GM18507 (cell line): ENCODE results near the gene NEMP2.

Experiments
- DNase-seq: peaks from one replicate; pipeline ENCODE4 v3.0.0; 2011; ENCODE audit warnings: low read depth; ENCODE audit not compliant: insufficient read length; ENCODE audit errors: extremely low spot score
- FAIRE-seq: peaks from 2 replicates; lab custom pipeline; 2011; peaks lifted over from hg19 to GRCh38; lab: Jason Lieb, UNC

Gene NEMP2, protein sequence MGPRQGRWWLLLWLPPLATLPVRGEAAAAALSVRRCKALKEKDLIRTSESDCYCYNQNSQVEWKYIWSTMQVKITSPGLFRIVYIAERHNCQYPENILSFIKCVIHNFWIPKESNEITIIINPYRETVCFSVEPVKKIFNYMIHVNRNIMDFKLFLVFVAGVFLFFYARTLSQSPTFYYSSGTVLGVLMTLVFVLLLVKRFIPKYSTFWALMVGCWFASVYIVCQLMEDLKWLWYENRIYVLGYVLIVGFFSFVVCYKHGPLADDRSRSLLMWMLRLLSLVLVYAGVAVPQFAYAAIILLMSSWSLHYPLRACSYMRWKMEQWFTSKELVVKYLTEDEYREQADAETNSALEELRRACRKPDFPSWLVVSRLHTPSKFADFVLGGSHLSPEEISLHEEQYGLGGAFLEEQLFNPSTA

DNA sequence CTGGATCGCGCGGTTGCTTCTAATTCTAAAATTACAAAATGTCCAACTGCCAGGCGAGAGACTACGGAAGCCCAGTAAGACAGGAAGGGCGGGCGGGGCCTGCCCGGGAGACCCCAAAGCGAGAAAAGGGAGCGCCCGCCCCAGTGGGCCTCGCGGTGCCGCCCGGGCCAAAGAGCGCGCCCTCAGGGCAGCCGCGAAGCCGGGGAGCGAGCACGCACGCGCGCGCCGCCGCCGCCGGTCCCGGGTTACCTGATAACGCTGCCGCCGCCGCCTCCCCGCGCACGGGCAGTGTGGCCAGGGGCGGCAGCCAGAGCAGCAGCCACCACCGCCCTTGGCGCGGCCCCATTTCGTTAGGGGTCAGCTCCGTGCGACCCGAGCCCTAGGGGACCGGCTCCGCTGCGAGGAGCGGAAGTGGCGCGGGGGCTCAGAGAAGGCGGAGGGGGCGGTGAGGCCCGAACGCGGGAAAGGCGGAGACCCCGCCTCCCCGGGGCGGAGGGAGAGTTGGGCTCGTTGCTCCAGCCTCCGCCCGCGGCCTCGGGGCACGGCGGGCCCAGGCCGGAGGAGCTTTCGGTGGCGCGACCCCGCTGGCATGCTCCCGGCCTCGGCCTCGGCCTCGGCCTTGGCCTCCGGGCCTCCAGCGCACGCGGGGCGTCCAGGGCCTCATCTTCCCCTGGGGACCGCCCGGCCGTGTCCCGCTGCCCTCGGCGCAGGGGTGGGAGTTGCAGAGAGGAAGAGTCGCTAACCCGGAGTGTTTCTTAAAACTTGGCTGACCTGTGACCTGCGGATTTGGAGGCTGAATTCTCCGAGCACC, at the start of gene NEMP2:
Gene NEMP2 (minus strand): TSS at position 413 of the 811 bp plus-strand sequence. CDS start 67 bp downstream, at position 346.
- FAIRE-seq (peak; percentile 78), DNase-seq (peak; percentile 51)

DNA sequence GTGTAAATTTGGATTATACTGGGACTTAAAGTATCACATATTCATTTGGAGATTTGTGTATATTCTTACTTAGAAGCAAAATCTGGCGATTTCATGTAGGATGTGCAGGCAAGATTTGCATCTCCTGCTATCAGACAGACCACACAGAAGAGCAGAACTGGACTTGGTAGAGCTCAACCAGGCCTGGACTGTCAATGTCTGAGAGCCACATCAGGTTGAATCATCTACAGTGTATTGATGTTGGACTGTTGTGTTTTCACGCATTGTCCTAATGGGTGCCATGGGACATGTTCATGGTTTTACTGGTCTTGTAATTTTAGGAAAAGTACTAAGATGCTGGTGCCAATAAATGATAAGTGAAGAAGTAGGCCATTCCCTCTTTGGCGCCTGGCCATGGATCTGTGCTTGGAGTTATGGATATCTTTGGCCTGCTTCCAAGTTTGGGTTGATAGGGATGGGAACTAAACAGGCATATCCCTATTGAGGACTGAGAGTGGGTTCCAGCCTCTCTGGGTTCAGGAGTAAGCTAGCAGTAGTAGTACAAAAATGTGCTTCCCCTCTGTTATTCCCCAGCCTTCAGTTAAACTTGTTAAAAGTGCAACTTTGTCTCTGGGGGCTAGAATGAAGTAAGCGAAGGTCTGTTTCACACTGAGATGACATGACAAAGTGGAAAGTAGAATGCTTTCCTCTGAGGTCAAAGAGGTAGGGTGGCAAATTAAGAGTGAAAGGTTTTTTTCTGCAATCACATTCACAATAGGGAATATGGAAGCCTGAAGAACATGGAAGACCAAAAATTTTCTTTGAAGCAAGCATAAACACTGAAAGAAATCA, 49.2 kb upstream of the NEMP2 start:
- FAIRE-seq, result peak; percentile 26

DNA sequence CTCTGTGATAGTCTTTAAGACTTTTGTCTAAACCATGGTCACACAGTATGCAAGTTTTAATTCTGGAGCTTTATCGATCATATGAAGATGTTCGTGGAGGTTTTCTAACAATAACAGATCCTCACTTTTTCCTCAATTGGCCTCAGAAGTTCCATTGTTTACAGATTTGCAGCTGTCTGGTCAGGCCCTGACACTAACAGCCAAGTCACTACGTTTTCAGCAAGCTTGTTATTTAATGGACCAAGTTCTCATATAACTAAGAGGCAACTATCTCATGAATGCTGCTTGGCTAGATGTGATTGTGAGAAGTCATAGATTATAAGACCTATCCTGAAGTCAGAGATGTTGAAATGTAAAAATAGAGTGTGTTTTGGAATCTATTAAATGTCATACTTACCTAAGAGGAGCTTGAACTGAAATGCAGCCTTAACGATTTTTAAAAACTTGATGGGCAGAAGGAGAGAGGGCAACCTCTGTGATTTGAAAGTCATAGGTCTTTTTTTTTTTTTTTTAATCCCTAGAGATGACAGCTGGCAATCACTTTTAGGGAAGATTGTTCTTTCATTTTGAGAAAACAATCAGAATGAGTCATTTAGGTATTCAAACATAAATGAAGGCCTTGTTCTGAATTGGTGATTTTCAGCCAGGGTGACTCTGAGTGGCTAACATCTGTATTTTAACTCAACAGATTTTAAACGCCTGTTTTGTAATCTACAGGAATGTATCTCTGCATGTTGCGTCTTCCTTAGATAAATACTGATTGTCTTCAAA, 48.4 kb upstream of the NEMP2 start:
- no peak for DNase-seq
- peak; percentile 66 for FAIRE-seq

More for the DNA sequence above, 49.2 kb upstream of the NEMP2 start:
- DNase-seq, result no peak

DNA sequence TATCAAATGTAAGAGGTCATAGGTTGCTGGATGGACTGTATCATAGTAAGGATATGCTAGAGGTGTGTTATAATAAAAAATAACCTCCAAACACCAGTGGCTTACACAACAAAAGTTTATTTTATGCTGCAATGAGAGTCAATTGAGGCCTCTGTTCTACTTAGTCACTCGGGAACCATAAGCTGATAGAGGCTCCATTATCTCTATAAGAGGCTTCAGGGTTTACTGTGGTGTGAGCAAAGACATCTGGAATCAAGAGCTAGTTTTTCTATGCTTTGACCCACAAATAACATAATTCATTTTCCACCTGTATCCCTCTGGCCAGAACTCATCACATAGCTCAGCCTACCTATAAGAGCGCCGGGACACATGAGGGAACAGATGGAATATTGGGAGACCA, 47.5 kb upstream of the NEMP2 start:
- FAIRE-seq (no peak), DNase-seq (no peak)

DNA sequence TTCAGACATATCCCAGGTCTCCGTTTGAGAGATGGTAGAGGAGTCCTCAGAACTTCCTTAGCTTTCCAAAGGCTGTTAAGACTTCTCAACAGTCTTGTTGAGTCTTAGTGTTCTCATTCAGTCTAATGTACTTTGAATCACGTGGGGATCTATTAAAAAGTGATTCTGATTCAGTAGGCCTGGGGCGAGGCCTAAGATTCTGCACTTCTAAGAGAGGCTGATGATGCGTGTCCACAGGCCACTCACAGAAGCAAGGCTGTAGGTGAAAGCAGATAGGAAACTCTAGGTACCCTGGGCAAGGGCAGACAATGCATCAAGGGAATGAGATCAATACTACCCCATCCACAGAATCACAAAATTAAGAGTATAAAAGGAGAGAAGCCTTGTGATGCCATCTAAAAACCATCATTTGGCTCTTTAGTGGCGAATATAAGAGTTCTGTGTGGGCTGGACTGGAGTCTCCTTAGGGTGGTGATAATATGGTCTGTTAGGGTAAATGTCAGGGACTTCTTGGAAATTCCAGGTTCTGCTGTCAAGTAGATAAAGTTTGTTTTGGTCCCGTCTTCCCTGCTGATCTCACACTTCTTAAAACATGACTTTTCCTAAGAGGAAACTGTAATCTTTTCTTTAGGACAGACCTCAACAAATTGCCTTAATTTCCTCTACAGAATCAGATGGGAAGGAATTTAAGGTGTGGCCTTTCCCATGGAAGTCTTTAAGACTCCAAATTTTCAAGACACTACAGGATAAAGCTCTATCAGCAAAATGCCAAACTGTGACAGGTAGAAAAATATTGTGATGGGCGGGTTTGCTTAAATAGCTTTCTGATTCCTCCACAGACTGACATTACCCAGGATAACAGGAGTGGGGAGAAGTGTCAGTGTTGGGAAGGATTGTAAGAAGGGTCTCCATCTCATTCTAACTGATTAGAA, 45.7 kb upstream of the NEMP2 start:
- DNase-seq (no peak), FAIRE-seq (no peak)

DNA sequence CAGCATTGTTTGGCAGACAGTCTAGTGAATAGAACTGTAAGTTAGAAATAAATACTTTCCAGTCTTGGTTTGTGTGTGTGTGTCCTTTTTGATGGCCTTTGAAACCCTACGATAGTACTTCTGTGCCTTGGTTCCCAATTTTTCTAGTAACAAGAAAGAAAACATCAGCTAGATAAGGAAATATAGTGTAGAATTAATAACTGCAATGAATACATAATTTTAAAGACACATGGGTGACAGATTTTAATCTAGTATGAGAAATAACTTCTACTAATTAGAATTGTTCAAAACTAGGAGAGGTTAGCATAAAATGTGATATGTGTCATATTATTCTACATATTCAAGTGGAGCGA, 44.5 kb upstream of the NEMP2 start:
- FAIRE-seq, result no peak
- no peak for DNase-seq

DNA sequence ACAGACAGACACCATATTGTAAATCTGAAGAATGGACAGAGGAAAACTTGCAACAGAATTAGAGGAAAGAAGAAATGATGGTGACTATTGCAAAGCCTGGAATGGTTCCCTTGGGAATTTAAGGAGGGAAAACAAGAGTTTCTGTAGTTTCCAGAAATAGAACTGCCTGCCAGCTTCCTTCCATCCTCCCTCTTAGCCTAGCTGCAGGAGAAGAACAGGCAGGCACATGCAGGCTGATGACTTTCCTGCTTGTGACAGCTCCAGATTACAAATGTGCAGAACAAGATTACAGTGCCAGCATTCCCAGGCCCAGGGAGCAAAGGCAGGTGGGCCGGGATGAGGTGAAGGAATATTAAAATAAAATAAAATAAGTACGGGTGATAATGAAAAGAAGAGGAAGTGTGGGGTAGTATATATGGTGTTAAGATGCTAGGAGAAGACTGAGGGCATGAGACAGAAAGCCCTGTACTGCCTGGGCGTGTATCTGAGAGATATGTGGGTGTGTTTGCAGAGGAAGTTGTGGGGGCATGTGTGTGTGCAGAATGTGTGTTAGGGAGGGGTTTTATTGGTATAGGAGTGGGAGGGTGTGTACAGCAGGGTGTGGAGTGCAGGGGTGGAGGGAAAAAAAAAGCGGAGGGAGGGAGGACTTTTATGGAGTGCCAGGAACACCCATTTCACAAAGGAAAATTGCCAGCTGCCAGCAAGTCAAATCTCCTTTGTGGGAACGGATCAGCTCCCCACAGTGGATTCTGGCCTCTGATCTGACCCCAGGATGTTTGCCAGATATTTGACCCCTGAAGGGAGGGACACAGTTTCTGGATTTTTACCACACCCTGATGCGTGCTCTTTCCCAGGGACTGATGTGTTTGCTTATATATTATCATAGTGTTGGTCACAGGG, 43.9 kb upstream of the NEMP2 start:
- no peak for FAIRE-seq
- DNase-seq, result no peak

DNA sequence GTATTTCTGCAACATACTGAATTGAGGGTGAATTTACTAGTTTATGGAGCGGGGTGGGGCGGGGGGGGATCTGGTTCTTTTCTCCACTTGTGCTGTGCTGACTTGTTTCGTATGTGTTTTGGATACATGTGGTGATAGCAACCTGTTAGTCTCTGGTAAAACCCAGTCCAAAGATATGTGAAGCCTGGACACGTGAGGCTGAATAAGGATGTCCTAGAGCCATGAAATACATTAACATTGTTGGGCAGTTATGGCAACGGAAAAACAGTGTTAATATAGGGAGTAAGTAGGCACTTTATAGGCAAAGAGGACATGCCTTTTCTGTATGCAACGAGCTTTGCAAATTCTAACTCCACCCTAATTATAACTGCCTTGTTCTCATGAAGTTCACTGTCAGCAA, 42.1 kb upstream of the NEMP2 start:
- no peak for FAIRE-seq
- DNase-seq, result no peak

DNA sequence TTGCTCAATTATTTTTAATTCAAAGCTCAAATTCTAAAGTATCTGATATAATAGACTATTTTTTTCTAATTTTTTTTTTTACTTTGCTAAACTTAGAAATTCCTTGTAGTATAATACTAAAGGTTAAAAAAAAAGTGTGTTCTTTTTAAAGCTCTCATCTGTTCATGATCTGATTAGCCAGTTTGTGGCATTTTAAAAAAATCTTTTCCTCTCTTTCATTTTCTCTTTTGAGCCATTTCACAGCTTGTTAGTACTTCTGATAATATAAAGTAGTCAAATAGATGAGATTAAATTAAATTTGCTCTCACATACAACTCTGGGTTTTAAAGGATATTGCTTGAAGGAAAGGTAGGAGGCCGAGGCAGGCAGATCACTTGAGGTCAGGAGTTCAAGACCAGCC, 40.7 kb upstream of the NEMP2 start:
- FAIRE-seq, result no peak

DNA sequence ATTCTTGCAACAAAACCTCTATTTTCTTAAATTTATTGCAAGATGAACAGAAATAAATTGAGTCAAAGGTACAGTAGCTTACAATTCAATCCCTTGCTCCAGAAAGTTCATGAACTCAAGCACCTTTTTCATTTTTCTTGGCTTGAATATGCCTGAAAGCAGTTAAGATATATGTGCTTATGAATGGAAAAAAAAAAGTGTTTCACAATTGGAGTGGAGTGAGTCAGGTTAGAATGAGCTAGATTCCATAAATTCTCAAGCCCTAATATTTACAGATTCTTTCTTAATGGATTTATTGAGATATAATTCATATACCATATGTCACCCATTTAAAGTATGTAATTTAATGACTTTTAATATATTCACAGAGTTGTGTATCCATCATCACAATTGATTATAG, 39.6 kb upstream of the NEMP2 start:
- no peak for FAIRE-seq

More for the DNA sequence above, 40.7 kb upstream of the NEMP2 start:
- DNase-seq, result no peak

DNA sequence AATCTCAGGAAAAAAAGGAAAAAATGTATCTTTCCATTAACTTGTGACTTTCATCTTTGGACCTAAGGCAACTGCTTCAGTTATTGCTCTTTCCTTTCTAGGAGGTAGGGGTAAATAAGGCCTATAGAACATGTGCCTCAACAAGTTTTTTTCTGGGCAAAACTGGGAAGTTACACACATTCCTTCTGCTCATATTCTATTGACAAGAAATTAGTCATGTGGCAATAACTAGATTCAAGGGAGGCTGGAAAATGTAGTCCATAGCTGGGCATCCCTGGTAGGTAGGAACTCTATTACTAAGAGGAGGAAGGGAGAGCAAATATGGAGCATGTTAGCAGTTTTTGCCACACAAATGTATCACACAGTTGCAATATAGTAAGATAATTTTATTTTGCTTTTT, 37.7 kb upstream of the NEMP2 start:
- FAIRE-seq, result no peak

More for the DNA sequence above, 39.6 kb upstream of the NEMP2 start:
- no peak for DNase-seq

DNA sequence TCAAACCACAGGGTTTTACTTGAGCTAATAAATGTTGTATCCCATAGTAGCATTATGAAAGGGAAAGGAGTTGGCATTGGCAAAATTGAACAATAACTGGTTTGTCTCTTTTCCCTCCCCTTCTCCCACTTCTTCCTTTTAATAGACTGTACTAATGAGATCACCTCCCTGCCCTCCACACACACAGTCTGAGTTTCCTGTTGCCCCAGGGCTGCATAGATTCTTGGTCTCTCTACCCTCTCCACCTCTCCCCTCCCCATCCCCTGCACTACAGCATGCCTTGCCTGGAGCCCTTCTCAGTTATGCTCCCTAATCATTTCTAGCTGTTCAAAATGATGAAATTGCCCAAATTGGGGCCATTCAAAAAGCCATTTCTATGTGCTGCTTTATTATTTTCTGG, 37.2 kb upstream of the NEMP2 start:
- DNase-seq, result no peak
- FAIRE-seq, result no peak

More for the DNA sequence above, 37.7 kb upstream of the NEMP2 start:
- no peak for DNase-seq

DNA sequence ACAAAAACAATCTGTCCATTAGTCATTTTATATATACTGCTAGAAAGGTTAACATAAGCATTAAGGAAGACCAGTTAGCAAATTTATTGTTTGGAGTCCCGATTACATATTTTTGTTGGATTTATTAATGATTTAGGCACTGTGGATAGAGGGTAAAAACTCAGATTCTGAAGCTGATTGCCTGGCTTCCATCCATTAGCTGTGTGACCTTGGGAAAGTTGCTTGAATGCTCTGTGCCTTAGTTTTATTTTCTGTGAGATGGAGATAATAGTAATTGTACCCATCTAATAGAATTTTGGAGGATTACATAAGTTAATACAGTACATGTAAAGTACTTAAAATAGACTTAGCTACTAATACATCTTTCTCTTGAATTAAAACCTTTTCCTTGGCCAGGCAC, 36.3 kb upstream of the NEMP2 start:
- FAIRE-seq, result no peak
- no peak for DNase-seq

DNA sequence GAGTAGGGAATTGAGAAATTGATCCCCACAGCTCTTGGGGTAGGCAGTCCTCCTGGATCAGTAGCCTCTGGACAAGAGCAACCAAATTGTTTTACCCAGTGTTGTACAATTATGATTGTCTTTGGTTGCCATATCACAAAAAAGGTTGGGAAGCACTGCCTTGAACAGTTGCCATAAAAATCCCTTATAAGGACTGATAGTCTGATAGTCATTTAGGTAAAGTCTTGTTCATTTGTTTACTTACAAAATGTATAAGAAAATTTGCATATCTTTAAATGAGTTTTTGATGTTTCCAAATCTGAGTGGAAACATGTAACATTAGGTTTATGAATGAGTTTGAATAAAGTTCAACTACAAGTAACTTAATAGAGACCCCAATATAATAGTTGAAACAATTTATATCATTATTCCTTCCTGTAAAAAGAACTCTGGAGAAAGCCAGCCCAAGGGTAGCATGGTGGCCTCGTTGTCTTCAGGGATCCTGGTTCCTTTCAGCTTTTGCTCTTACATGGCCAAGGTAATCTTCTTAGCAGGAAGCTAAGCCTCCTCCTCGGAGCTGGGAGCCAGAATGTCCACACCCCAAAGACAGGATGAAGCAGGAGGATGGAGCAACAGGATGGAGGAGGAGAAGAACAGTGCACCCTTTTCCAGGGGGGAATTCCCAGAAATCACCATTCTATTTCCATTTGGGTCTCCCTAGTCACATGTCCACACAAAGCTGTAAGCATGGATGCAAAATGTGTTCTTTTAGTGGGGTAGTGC, 35.7 kb upstream of the NEMP2 start:
- DNase-seq, result no peak
- FAIRE-seq, result no peak

DNA sequence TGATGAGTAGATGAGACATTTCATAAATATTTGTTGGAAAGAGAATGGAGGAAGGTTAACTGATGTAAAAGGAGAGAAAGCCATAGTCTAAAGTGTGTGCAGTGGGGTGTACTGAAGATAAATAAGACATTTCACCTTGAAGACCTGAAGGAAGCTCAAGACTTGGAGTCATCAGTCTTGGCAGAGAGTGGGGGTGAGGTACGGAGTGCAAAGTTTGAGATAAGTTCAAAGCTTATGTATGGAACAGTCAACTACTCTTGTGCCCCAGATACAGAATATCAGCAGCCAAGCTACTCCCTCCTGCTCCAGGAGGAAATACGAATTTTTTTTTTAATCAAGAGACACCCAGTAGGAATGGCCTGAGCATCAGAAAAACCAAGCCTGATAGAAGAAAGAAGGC, 30.3 kb upstream of the NEMP2 start:
- DNase-seq (no peak), FAIRE-seq (no peak)

DNA sequence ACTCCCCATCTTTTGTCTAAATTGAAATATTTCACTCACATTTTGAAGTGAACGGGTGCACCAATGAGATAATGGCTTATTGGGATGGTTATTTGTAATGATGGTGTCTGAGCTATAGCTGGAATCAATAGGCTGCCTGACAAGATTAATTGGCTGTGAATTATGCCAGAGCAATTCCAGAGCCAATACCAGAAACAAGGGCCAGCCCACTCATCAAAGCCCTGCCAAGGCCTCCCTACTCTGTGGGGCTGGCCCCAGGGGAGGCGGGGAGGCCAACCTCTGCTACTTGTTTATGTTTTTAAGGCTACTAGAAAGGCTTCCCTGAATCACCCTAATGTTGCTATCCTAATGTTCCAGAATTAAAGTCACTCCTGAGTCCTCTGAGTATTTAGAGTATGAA, 29.1 kb upstream of the NEMP2 start:
- DNase-seq (no peak), FAIRE-seq (no peak)

DNA sequence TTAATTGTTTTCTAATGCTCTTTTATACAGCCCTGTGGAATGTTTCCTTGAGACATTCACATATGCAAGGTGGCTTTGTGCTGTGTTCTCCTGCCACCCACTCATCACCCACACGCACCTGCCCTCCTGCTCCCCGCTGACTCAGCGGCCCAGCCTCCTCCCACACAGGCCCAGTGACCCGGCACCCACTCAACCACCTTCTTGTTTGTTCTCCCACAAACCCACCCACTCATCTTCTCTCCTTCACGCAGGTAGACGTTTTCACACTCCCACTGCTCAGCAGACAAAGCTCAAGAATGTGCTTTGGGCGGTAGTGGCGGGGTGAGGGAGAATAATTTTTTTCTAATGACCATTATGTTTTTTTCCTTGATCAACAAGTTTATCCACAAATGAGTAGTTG, 28.6 kb upstream of the NEMP2 start:
- DNase-seq (no peak), FAIRE-seq (no peak)
